Measurements from ENCODE around the gene CADM2.
"Not testable (repeated sequence)": the region's sequence is repeated elsewhere in the genome, so short reads cannot be mapped to it uniquely, and the experiment has no call there.

CADM2 gene

GRCh38 chr3:84958495-84959469, at the start of gene CADM2:
Gene CADM2, plus strand, starts transcription at chr3:84958989.
- peak; percentile 93 for DNase-seq

GRCh38 chr3:84918592-84918991, 40.2 kb upstream of the CADM2 start:
- DNase-seq: not testable (repeated sequence)

GRCh38 chr3:84922682-84923081, 36.1 kb upstream of the CADM2 start:
- no peak for DNase-seq

GRCh38 chr3:84925571-84925970, 33.2 kb upstream of the CADM2 start:
- DNase-seq: no peak

- DNase-seq: no peak
Observed at GRCh38 chr3:84943379-84943778, 15.4 kb upstream of the CADM2 start.

GRCh38 chr3:84946240-84946639, 12.5 kb upstream of the CADM2 start:
- DNase-seq: no peak

- peak; percentile 59 for DNase-seq
Observed at GRCh38 chr3:84959470-84960271, 882 bp downstream of the CADM2 start.

GRCh38 chr3:84960581-84960980, 1.8 kb downstream of the CADM2 start:
- peak; percentile 32 for DNase-seq

- DNase-seq: no peak
Observed at GRCh38 chr3:84961011-84961410, 2.2 kb downstream of the CADM2 start.

- DNase-seq: peak; percentile 16
Observed at GRCh38 chr3:84961521-84962255, 2.9 kb downstream of the CADM2 start.

- no peak for DNase-seq
Observed at GRCh38 chr3:84962415-84962814, 3.6 kb downstream of the CADM2 start.

GRCh38 chr3:84963137-84963536, 4.3 kb downstream of the CADM2 start:
- DNase-seq: no peak

- peak; percentile 73 for DNase-seq
Observed at GRCh38 chr3:84965141-84965540, 6.4 kb downstream of the CADM2 start.

GRCh38 chr3:84967767-84968581, 9.2 kb downstream of the CADM2 start:
- DNase-seq: no peak

- no peak for DNase-seq
Observed at GRCh38 chr3:84968701-84969235, 10.0 kb downstream of the CADM2 start.

GRCh38 chr3:84974347-84974746, 15.6 kb downstream of the CADM2 start:
- DNase-seq: peak; percentile 8

GRCh38 chr3:84977021-84977420, 18.2 kb downstream of the CADM2 start:
- DNase-seq: no peak

- peak; percentile 30 for DNase-seq
Observed at GRCh38 chr3:84978843-84979242, 20.1 kb downstream of the CADM2 start.

GRCh38 chr3:84980011-84980410, 21.2 kb downstream of the CADM2 start:
- DNase-seq: peak; percentile 80

GRCh38 chr3:84980456-84980855, 21.7 kb downstream of the CADM2 start:
- DNase-seq: no peak

GRCh38 chr3:84983490-84983889, 24.7 kb downstream of the CADM2 start:
- no peak for DNase-seq

GRCh38 chr3:84984429-84984828, 25.6 kb downstream of the CADM2 start:
- no peak for DNase-seq
